ENCODE data around the gene C19orf85. TPM values are rescaled to one million over a fixed set of nuclear protein-coding genes. Genes with fewer than 3 reads are reported as not detected.

The C19orf85 gene
- total RNA-seq, 4 donors from 2014 or later = not detected

- H3K4me1 ChIP-seq = peaks cover 0 to 27% (median 2%) of the 10 kb centered on the region in 4 donors
Observed at GRCh38 chr19:55464039-55464661, 401 bp downstream of the C19orf85 start.

GRCh38 chr19:55463583-55464031 is 944 bp downstream of the C19orf85 start:
- no peaks in the 10 kb centered on the region for H3K9me3 ChIP-seq
- H3K36me3 ChIP-seq = no peaks in the 10 kb centered on the region
- H3K4me1 ChIP-seq = peaks cover 0 to 27% (median 2%) of the 10 kb centered on the region in 4 donors
- DNase-seq = no peak
- no peak overlapping the region for H3K4me3 ChIP-seq
- no peak for TF ChIP-seq POLR2A (IDR thresholded peaks at IDR 0.05)
- no peak for TF ChIP-seq CTCF (IDR thresholded peaks at IDR 0.05)
- H3K27me3 ChIP-seq = no peaks in the 10 kb centered on the region
- H3K27ac ChIP-seq = no peak overlapping the region

More at GRCh38 chr19:55464039-55464661, 401 bp downstream of the C19orf85 start:
- no peaks in the 10 kb centered on the region for H3K9me3 ChIP-seq
- no peak for DNase-seq
- H3K27ac ChIP-seq = no peak overlapping the region
- TF ChIP-seq CTCF (IDR thresholded peaks at IDR 0.05) (no peak), POLR2A (IDR thresholded peaks at IDR 0.05) (no peak)
- H3K27me3 ChIP-seq = no peaks in the 10 kb centered on the region
- H3K4me3 ChIP-seq = no peak overlapping the region
- no peaks in the 10 kb centered on the region for H3K36me3 ChIP-seq

- no peak for TF ChIP-seq POLR2A (IDR thresholded peaks at IDR 0.05)
- no peak for TF ChIP-seq CTCF (IDR thresholded peaks at IDR 0.05)
- Histone ChIP-seq H3K27ac (no peak overlapping the region), H3K9me3 (no peaks in the 10 kb centered on the region), H3K4me3 (no peak overlapping the region), H3K27me3 (no peaks in the 10 kb centered on the region), H3K36me3 (no peaks in the 10 kb centered on the region), H3K4me1 (peaks cover 0 to 22% (median 2%) of the 10 kb centered on the region in 4 donors)
- no peak for DNase-seq
Observed at GRCh38 chr19:55462722-55463121, 1.8 kb downstream of the C19orf85 start.

- peak overlapping the region; percentile 70 to 85 (median 83) for H3K27ac ChIP-seq
- TF ChIP-seq POLR2A (IDR thresholded peaks at IDR 0.05) = peak; percentile 32 to 54
- no peak for TF ChIP-seq CTCF (IDR thresholded peaks at IDR 0.05)
Observed at GRCh38 chr19:55461974-55462626, 2.5 kb downstream of the C19orf85 start.

GRCh38 chr19:55461259-55461973 is 3.1 kb downstream of the C19orf85 start, which contains the start of gene ISOC2:
Gene ISOC2 (minus strand): TSS chr19:55461642. CDS start chr19:55456486, 5,156 bp downstream.
- Histone ChIP-seq H3K9me3 (no peaks in the 10 kb centered on the region), H3K4me1 (peaks cover 0 to 18% (median 2%) of the 10 kb centered on the region in 4 donors), H3K27me3 (no peaks in the 10 kb centered on the region), H3K27ac (peak within 1 kb of the TSS; percentile 72 to 94 (median 89)), H3K4me3 (peak within 1 kb of the TSS; percentile 52 to 90 (median 82)), H3K36me3 (peaks cover 0 to 2% (median 0%) of the 10 kb centered on the region in 3 donors)
- peak; percentile 100 for DNase-seq
- TF ChIP-seq CTCF (IDR thresholded peaks at IDR 0.05) = no peak
- TF ChIP-seq POLR2A (IDR thresholded peaks at IDR 0.05) = peak; percentile 36 to 58

More at GRCh38 chr19:55461974-55462626, 2.5 kb downstream of the C19orf85 start:
- no peak for DNase-seq
- Histone ChIP-seq H3K4me3 (peak overlapping the region; percentile 52 to 90 (median 82)), H3K4me1 (peaks cover 0 to 18% (median 2%) of the 10 kb centered on the region in 4 donors), H3K27me3 (no peaks in the 10 kb centered on the region), H3K9me3 (no peaks in the 10 kb centered on the region), H3K36me3 (no peaks in the 10 kb centered on the region)

Measured in Peyer's patch (tissue), 4 donors.